GM12865 (cell line): ENCODE measurements around the gene TUBB2B.

Experiments used
- DNase-seq: peaks from one replicate; pipeline ENCODE4 v3.0.0; 2010; ENCODE audit warnings: low read depth
- H3K4me3 ChIP-seq: 2 replicates; pipeline ENCODE4 v1.5.1; 2011; ENCODE audit warnings: mild to moderate bottlenecking, low read depth, low read length, control low read depth
- CTCF ChIP-seq: IDR thresholded peaks from 2 replicates; pipeline ENCODE4 v1.5.1; 2011; ENCODE audit warnings: low read length, control low read depth, low read depth, inconsistent platforms; ENCODE audit not compliant: insufficient read depth; ENCODE audit errors: missing control alignments

The TUBB2B gene

GRCh38 chr6:3270258-3270657, 42.8 kb upstream of the TUBB2B start:
- TF ChIP-seq CTCF: no peak
- no peak overlapping the region for H3K4me3 ChIP-seq
- DNase-seq: no peak

- no peak overlapping the region for H3K4me3 ChIP-seq
- no peak for TF ChIP-seq CTCF
- DNase-seq: no peak
These were observed 42.0 kb upstream of the TUBB2B start for GRCh38 chr6:3269281-3269975.

GRCh38 chr6:3268680-3269079, 41.2 kb upstream of the TUBB2B start:
- no peak overlapping the region for H3K4me3 ChIP-seq
- DNase-seq: no peak
- no peak for TF ChIP-seq CTCF

GRCh38 chr6:3267162-3267561, 39.7 kb upstream of the TUBB2B start:
- no peak for TF ChIP-seq CTCF
- H3K4me3 ChIP-seq: no peak overlapping the region
- no peak for DNase-seq

GRCh38 chr6:3266170-3266569, 38.7 kb upstream of the TUBB2B start:
- TF ChIP-seq CTCF: no peak
- no peak for DNase-seq
- H3K4me3 ChIP-seq: no peak overlapping the region

- no peak for TF ChIP-seq CTCF
- no peak overlapping the region for H3K4me3 ChIP-seq
- DNase-seq: no peak
These were observed 38.2 kb upstream of the TUBB2B start for GRCh38 chr6:3265671-3266070.

- DNase-seq: no peak
- TF ChIP-seq CTCF: no peak
- no peak overlapping the region for H3K4me3 ChIP-seq
These were observed 36.9 kb upstream of the TUBB2B start for GRCh38 chr6:3264356-3264755.
